SK-N-SH treated with all-trans-retinoic acid at 6 μM for 48 hours (cell line): ENCODE data around the gene PSMD8.

Experiments
- ATAC-seq: fragments of 200-7000 bp; cut with Tn5 transposase; 3 replicates; pipeline ENCODE4 v1.9.1; 2020; ENCODE audit warnings: mild to moderate bottlenecking, moderate library complexity
- BACH2 ChIP-seq: fragments of 250-450 bp; sonication (Bioruptor Pico); IDR thresholded peaks from 2 replicates; pipeline ENCODE4 v1.9.0; 2021; ENCODE audit warnings: mild to moderate bottlenecking, borderline replicate concordance
- CSDC2 ChIP-seq: fragments of 250-450 bp; sonication (Bioruptor Pico); IDR thresholded peaks from 2 replicates; pipeline ENCODE4 v1.5.0; 2020; ENCODE audit warnings: mild to moderate bottlenecking, moderate library complexity
- ESRRG ChIP-seq: fragments of 250-450 bp; sonication (Bioruptor Pico); IDR thresholded peaks from 2 replicates; pipeline ENCODE4 v1.6.1; 2021; ENCODE audit warnings: mild to moderate bottlenecking
- GLIS3 ChIP-seq: fragments of 250-450 bp; sonication (Bioruptor Pico); IDR thresholded peaks from 2 replicates; pipeline ENCODE4 v1.5.0; 2020; ENCODE audit warnings: mild to moderate bottlenecking, moderate library complexity
- ISL1 ChIP-seq: fragments of 250-450 bp; sonication (Bioruptor Pico); IDR thresholded peaks from 2 replicates; pipeline ENCODE4 v2.1.2; 2022; ENCODE audit warnings: mild to moderate bottlenecking, moderate library complexity
- OSR1 ChIP-seq: fragments of 250-450 bp; sonication (Bioruptor Pico); IDR thresholded peaks from 2 replicates; pipeline ENCODE4 v1.8.0; 2022; ENCODE audit warnings: moderate library complexity, mild to moderate bottlenecking, inconsistent platforms
- PPARA ChIP-seq: fragments of 250-450 bp; sonication (Bioruptor Pico); IDR thresholded peaks from 2 replicates; pipeline ENCODE4 v1.5.0; 2020; ENCODE audit warnings: mild to moderate bottlenecking, borderline replicate concordance
- RARB ChIP-seq: fragments of 250-450 bp; sonication (Bioruptor Pico); IDR thresholded peaks from 2 replicates; pipeline ENCODE4 v1.8.0; 2021; ENCODE audit warnings: mild to moderate bottlenecking, moderate library complexity
- SNAI2 ChIP-seq: fragments of 250-450 bp; sonication (Bioruptor Pico); IDR thresholded peaks from 2 replicates; pipeline ENCODE4 v1.5.0; 2020; ENCODE audit warnings: mild to moderate bottlenecking, moderate library complexity
- TOX ChIP-seq: fragments of 250-450 bp; sonication (Bioruptor Pico); IDR thresholded peaks from 2 replicates; pipeline ENCODE4 v1.8.0; 2021; ENCODE audit warnings: mild to moderate bottlenecking, moderate library complexity, borderline replicate concordance
- ZC3H10 ChIP-seq: fragments of 250-450 bp; sonication (Bioruptor Pico); IDR thresholded peaks from 2 replicates; pipeline ENCODE4 v1.5.1; 2021; ENCODE audit warnings: mild to moderate bottlenecking, moderate library complexity
- ZFP3 ChIP-seq: fragments of 250-450 bp; sonication (Bioruptor Pico); IDR thresholded peaks from 2 replicates; pipeline ENCODE4 v1.5.0; 2020; ENCODE audit warnings: mild to moderate bottlenecking, moderate library complexity
- ZFP30 ChIP-seq: fragments of 450-650 bp; formaldehyde crosslinking; IDR thresholded peaks from 2 replicates; pipeline ENCODE4 v1.5.0; 2022; ENCODE audit warnings: mild to moderate bottlenecking, moderate library complexity
- ZNF565 ChIP-seq: fragments of 450-650 bp; formaldehyde crosslinking; conservative IDR thresholded peaks from 2 replicates; pipeline ENCODE4 v1.5.0; 2020; ENCODE audit warnings: low read depth, mild to moderate bottlenecking, moderate library complexity
- ZNF70 ChIP-seq: fragments of 450-650 bp; formaldehyde crosslinking; IDR thresholded peaks from 2 replicates; pipeline ENCODE4 v1.5.0; 2020; ENCODE audit warnings: mild to moderate bottlenecking, moderate library complexity
- ZNF8 ChIP-seq: fragments of 450-650 bp; formaldehyde crosslinking; IDR thresholded peaks from 2 replicates; pipeline ENCODE4 v1.5.0; 2020; ENCODE audit warnings: mild to moderate bottlenecking, moderate library complexity
- TF ChIP-seq, protein P1 (sequence below): fragments of 250-450 bp; sonication (Bioruptor Pico); IDR thresholded peaks from 2 replicates; pipeline ENCODE4 v1.5.0; 2020; ENCODE audit warnings: mild to moderate bottlenecking, moderate library complexity
- TF ChIP-seq, protein P2 (sequence below): fragments of 250-450 bp; sonication (Bioruptor Pico); IDR thresholded peaks from 2 replicates; pipeline ENCODE4 v1.8.0; 2021; ENCODE audit warnings: low read depth, mild to moderate bottlenecking, moderate library complexity, borderline replicate concordance
- TF ChIP-seq, protein P3 (sequence below): fragments of 250-450 bp; sonication (Bioruptor Pico); IDR thresholded peaks from 2 replicates; pipeline ENCODE4 v1.5.1; 2021; ENCODE audit warnings: mild to moderate bottlenecking, moderate library complexity
- TF ChIP-seq, protein P4 (sequence below): fragments of 250-450 bp; sonication (Bioruptor Pico); IDR thresholded peaks from 2 replicates; pipeline ENCODE4 v1.5.1; 2020; ENCODE audit warnings: low read depth, mild to moderate bottlenecking, moderate library complexity
- TF ChIP-seq, protein P5 (sequence below): fragments of 250-450 bp; sonication (Bioruptor Pico); IDR thresholded peaks from 2 replicates; pipeline ENCODE4 v1.8.0; 2020; ENCODE audit warnings: mild to moderate bottlenecking, moderate library complexity, borderline replicate concordance

Gene PSMD8

DNA sequence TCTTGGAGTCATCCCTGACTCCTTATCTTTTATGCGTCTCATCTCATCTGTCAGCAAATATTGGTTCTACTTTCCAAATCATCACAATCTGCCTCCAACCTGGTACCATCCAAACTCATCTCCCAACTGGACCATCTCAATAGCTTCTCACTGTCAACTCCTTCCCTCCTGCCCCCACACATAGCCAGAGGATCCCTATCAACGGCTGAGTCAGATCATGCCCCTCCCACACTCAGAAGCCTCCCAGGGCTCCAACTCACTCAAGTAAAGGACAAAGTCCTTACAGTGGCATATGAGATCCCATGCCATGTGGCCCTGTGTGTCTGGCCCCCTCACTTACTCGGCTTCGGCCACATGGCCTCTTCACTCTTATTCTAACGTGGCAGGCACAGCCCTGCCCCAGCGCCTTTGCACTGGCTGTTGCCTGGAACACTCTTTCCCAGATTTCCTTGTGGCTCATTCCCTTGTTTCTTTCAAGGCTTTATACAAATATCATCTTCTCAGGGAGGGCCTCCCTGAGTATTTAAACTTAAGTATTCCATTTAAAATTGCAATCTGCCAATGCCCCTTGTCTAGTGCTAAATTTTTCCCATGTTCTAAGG, 18.4 kb downstream of the PSMD8 start (continued):
- TF ChIP-seq CSDC2 (CRISPR knock-in tag): no peak
- no peak for TF ChIP-seq PPARA (CRISPR knock-in tag)
- no peak for TF ChIP-seq ISL1 (CRISPR knock-in tag)
- no peak for TF ChIP-seq ZC3H10 (CRISPR knock-in tag)
- TF ChIP-seq TOX: no peak
- TF ChIP-seq RARB: no peak
- TF ChIP-seq ZNF565 (CRISPR knock-in tag): no peak
- TF ChIP-seq, protein P1, sequence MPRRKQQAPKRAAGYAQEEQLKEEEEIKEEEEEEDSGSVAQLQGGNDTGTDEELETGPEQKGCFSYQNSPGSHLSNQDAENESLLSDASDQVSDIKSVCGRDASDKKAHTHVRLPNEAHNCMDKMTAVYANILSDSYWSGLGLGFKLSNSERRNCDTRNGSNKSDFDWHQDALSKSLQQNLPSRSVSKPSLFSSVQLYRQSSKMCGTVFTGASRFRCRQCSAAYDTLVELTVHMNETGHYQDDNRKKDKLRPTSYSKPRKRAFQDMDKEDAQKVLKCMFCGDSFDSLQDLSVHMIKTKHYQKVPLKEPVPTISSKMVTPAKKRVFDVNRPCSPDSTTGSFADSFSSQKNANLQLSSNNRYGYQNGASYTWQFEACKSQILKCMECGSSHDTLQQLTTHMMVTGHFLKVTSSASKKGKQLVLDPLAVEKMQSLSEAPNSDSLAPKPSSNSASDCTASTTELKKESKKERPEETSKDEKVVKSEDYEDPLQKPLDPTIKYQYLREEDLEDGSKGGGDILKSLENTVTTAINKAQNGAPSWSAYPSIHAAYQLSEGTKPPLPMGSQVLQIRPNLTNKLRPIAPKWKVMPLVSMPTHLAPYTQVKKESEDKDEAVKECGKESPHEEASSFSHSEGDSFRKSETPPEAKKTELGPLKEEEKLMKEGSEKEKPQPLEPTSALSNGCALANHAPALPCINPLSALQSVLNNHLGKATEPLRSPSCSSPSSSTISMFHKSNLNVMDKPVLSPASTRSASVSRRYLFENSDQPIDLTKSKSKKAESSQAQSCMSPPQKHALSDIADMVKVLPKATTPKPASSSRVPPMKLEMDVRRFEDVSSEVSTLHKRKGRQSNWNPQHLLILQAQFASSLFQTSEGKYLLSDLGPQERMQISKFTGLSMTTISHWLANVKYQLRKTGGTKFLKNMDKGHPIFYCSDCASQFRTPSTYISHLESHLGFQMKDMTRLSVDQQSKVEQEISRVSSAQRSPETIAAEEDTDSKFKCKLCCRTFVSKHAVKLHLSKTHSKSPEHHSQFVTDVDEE (CRISPR knock-in tag): no peak
- TF ChIP-seq ZNF8 (CRISPR knock-in tag): no peak
- no peak for TF ChIP-seq GLIS3 (CRISPR knock-in tag)
- TF ChIP-seq BACH2: no peak

DNA sequence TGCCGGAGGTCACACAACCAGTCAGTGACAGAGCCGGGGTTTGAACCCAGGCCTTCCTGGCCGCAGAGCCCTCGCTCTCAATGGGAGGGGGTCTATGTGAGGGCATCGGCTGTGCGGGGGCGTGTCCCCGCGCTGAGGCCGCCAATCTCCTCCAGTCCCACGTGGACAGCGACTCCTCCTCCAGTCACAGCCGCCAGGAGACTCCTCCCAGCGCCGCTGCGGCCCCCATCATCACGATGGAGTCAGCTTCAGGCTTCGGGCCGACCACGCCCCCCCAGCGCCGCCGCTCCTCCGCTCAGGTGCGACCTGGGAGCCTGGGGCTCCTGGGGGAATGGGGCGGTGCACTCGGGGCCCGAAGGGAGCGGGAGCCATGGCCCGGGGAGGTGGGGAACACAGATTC, 20.1 kb downstream of the PSMD8 start:
- no peak for ATAC-seq
- TF ChIP-seq, protein P2, sequence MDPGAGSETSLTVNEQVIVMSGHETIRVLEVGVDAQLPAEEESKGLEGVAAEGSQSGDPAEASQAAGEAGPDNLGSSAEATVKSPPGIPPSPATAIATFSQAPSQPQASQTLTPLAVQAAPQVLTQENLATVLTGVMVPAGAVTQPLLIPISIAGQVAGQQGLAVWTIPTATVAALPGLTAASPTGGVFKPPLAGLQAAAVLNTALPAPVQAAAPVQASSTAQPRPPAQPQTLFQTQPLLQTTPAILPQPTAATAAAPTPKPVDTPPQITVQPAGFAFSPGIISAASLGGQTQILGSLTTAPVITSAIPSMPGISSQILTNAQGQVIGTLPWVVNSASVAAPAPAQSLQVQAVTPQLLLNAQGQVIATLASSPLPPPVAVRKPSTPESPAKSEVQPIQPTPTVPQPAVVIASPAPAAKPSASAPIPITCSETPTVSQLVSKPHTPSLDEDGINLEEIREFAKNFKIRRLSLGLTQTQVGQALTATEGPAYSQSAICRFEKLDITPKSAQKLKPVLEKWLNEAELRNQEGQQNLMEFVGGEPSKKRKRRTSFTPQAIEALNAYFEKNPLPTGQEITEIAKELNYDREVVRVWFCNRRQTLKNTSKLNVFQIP: no peak
- TF ChIP-seq BACH2 (no peak), ESRRG (CRISPR knock-in tag) (no peak), SNAI2 (CRISPR knock-in tag) (no peak), RARB (no peak), ZNF70 (no peak), OSR1 (CRISPR knock-in tag) (no peak), GLIS3 (CRISPR knock-in tag) (no peak), TOX (no peak), ISL1 (CRISPR knock-in tag) (no peak), ZFP3 (CRISPR knock-in tag) (no peak), ZFP30 (CRISPR knock-in tag) (no peak), ZNF565 (CRISPR knock-in tag) (no peak)
- TF ChIP-seq, protein P3, sequence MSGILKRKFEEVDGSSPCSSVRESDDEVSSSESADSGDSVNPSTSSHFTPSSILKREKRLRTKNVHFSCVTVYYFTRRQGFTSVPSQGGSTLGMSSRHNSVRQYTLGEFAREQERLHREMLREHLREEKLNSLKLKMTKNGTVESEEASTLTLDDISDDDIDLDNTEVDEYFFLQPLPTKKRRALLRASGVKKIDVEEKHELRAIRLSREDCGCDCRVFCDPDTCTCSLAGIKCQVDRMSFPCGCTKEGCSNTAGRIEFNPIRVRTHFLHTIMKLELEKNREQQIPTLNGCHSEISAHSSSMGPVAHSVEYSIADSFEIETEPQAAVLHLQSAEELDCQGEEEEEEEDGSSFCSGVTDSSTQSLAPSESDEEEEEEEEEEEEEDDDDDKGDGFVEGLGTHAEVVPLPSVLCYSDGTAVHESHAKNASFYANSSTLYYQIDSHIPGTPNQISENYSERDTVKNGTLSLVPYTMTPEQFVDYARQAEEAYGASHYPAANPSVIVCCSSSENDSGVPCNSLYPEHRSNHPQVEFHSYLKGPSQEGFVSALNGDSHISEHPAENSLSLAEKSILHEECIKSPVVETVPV: no peak
- TF ChIP-seq, protein P4, sequence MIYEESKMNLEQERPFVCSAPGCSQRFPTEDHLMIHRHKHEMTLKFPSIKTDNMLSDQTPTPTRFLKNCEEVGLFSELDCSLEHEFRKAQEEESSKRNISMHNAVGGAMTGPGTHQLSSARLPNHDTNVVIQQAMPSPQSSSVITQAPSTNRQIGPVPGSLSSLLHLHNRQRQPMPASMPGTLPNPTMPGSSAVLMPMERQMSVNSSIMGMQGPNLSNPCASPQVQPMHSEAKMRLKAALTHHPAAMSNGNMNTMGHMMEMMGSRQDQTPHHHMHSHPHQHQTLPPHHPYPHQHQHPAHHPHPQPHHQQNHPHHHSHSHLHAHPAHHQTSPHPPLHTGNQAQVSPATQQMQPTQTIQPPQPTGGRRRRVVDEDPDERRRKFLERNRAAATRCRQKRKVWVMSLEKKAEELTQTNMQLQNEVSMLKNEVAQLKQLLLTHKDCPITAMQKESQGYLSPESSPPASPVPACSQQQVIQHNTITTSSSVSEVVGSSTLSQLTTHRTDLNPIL (CRISPR knock-in tag): no peak
- TF ChIP-seq, protein P1 (CRISPR knock-in tag): no peak
- TF ChIP-seq, protein P5, sequence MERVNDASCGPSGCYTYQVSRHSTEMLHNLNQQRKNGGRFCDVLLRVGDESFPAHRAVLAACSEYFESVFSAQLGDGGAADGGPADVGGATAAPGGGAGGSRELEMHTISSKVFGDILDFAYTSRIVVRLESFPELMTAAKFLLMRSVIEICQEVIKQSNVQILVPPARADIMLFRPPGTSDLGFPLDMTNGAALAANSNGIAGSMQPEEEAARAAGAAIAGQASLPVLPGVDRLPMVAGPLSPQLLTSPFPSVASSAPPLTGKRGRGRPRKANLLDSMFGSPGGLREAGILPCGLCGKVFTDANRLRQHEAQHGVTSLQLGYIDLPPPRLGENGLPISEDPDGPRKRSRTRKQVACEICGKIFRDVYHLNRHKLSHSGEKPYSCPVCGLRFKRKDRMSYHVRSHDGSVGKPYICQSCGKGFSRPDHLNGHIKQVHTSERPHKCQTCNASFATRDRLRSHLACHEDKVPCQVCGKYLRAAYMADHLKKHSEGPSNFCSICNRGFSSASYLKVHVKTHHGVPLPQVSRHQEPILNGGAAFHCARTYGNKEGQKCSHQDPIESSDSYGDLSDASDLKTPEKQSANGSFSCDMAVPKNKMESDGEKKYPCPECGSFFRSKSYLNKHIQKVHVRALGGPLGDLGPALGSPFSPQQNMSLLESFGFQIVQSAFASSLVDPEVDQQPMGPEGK: no peak
